Left cardiac atrium (tissue), 4 donors: ENCODE results near the gene NLRP4. TPM values are rescaled to one million over a fixed set of nuclear protein-coding genes. Genes with fewer than 3 reads are reported as not detected.

Experiments
- ATAC-seq, 2 donors: fragments of 200-7000 bp; cut with Tn5 transposase; one replicate each; pipeline ENCODE4 v1.9.1; 2020; ENCODE audit warnings: mild to moderate bottlenecking in 2 of 2, moderate library complexity in 2 of 2
- DNase-seq: peaks from one replicate; pipeline ENCODE4 v3.0.0-alpha.2; 2020
- intact Hi-C, 2 donors: fragments of 100-400 bp; cut with DNase I; formaldehyde crosslinking; loops; one replicate each; pipeline versions ENCODE4 v1.14.1 to v1.15.1; 2022 to 2023
- long read RNA-seq: library from polyadenylated mRNA; unstranded; transcript quantifications from one replicate; pipeline ENCODE4 v2.0.0, GENCODE V29; 2021
- total RNA-seq, 2 donors: library from RNA; stranded (reverse); fragmentation: NEBNext Ultra II Directional; extraction: Animal tissue kit (Norgen Biotek cat#: 25700); gene quantifications; one replicate each; pipeline ENCODE4 v1.2.1, GENCODE V29; 2021
- donor health status: DM: no; HTN: yes; CAD: no.
- donor health status: DM: no; HTN: yes; CAD: no; lungs with severe emphysema.
- donor health status: DM: yes; HTN: yes; CAD: no.
- donor health status: Dilated cardiomyopathy.

Gene NLRP4
- not detected for total RNA-seq
- long read RNA-seq = 0 reads

- intact Hi-C loops = no loop called here
- DNase-seq (no peak), ATAC-seq (no peak)
Observed at GRCh38 chr19:55836340-55836739, at the start of gene NLRP4. NLRP4 (plus strand) TSS chr19:55836540; CDS start chr19:55852081, 15,541 bp downstream.

- no peak for ATAC-seq
- intact Hi-C loops = no loop called here
Observed at GRCh38 chr19:55795021-55795420, 41.3 kb upstream of the NLRP4 start.

GRCh38 chr19:55801416-55801815 lies 34.9 kb upstream of the NLRP4 start:
- no peak for ATAC-seq
- intact Hi-C loops = no loop called here
- DNase-seq = no peak

More at GRCh38 chr19:55795021-55795420, 41.3 kb upstream of the NLRP4 start:
- no peak for DNase-seq

GRCh38 chr19:55802281-55802680 lies 34.1 kb upstream of the NLRP4 start:
- no peak for ATAC-seq
- intact Hi-C loops = no loop called here
- DNase-seq = no peak

- DNase-seq = peak; percentile 64
- peak; percentile 55 to 66 for ATAC-seq
- intact Hi-C loops = no loop called here
Observed at GRCh38 chr19:55809381-55810058, 26.8 kb upstream of the NLRP4 start.

- no peak for ATAC-seq
- DNase-seq = no peak
- intact Hi-C loops = no loop called here
Observed at GRCh38 chr19:55811340-55811739, 25.0 kb upstream of the NLRP4 start.

- no peak for ATAC-seq
- DNase-seq = no peak
- intact Hi-C loops = no loop called here
Observed at GRCh38 chr19:55812449-55812848, 23.9 kb upstream of the NLRP4 start.

- DNase-seq = no peak
- ATAC-seq = no peak
- intact Hi-C loops = no loop called here
Observed at GRCh38 chr19:55813906-55814305, 22.4 kb upstream of the NLRP4 start.

GRCh38 chr19:55820037-55820436 lies 16.3 kb upstream of the NLRP4 start:
- ATAC-seq (no peak), DNase-seq (no peak)
- intact Hi-C loops = no loop called here

GRCh38 chr19:55830656-55831055 lies 5.7 kb upstream of the NLRP4 start:
- ATAC-seq (no peak), DNase-seq (no peak)
- intact Hi-C loops = no loop called here

- DNase-seq (no peak), ATAC-seq (no peak)
- intact Hi-C loops = no loop called here
Observed at GRCh38 chr19:55831846-55832245, 4.5 kb upstream of the NLRP4 start, which contains the start of gene NLRP11. NLRP11 (minus strand) TSS chr19:55831999; CDS start chr19:55818174, 13,825 bp downstream.

GRCh38 chr19:55832676-55833075 lies 3.7 kb upstream of the NLRP4 start:
- ATAC-seq = no peak
- intact Hi-C loops = no loop called here
- DNase-seq = no peak

- DNase-seq = no peak
- intact Hi-C loops = no loop called here
- ATAC-seq = no peak
Observed at GRCh38 chr19:55838251-55838650, 1.9 kb downstream of the NLRP4 start.

- DNase-seq (no peak), ATAC-seq (no peak)
- intact Hi-C loops = no loop called here
Observed at GRCh38 chr19:55838906-55839305, 2.6 kb downstream of the NLRP4 start.

- DNase-seq = no peak
- intact Hi-C loops = no loop called here
- no peak for ATAC-seq
Observed at GRCh38 chr19:55855160-55855559, 18.8 kb downstream of the NLRP4 start.

GRCh38 chr19:55857149-55857548 lies 20.8 kb downstream of the NLRP4 start:
- no peak for ATAC-seq
- intact Hi-C loops = no loop called here
- DNase-seq = no peak

- DNase-seq (no peak), ATAC-seq (no peak)
- intact Hi-C loops = no loop called here
Observed at GRCh38 chr19:55857974-55858373, 21.6 kb downstream of the NLRP4 start.

- intact Hi-C loops = no loop called here
- ATAC-seq = no peak
Observed at GRCh38 chr19:55858401-55858800, 22.1 kb downstream of the NLRP4 start.

GRCh38 chr19:55858969-55859368 lies 22.6 kb downstream of the NLRP4 start:
- intact Hi-C loops = no loop called here
- no peak for ATAC-seq
- no peak for DNase-seq

More at GRCh38 chr19:55858401-55858800, 22.1 kb downstream of the NLRP4 start:
- DNase-seq = no peak

GRCh38 chr19:55866521-55866920 lies 30.2 kb downstream of the NLRP4 start:
- intact Hi-C loops = no loop called here
- DNase-seq (no peak), ATAC-seq (no peak)

GRCh38 chr19:55867101-55867500 lies 30.8 kb downstream of the NLRP4 start:
- ATAC-seq = no peak
- DNase-seq = no peak
- intact Hi-C loops = no loop called here
